GM12864 (cell line): Measurements from ENCODE around the gene GUCY1B1.

Experiments used
- DNase-seq: peaks from one replicate; pipeline ENCODE4 v3.0.0-alpha.2; 2011; ENCODE audit warnings: low read depth
- H3K4me3 ChIP-seq: 2 replicates; pipeline ENCODE4 v1.5.1; 2011; ENCODE audit warnings: mild to moderate bottlenecking, low read depth, low read length, control low read depth
- CTCF ChIP-seq: IDR thresholded peaks from 2 replicates; pipeline ENCODE4 v1.5.1; 2011; ENCODE audit warnings: low read depth, mild to moderate bottlenecking, moderate library complexity, low read length, control low read depth, inconsistent platforms; ENCODE audit errors: missing control alignments

Gene GUCY1B1

GRCh38 chr4:155781249-155781831 is 22.5 kb downstream of the GUCY1B1 start:
- DNase-seq: no peak
- no peak overlapping the region for H3K4me3 ChIP-seq
- TF ChIP-seq CTCF: no peak

- no peak for DNase-seq
Observed at GRCh38 chr4:155784637-155785036, 25.8 kb downstream of the GUCY1B1 start.

GRCh38 chr4:155785828-155786227 is 27.0 kb downstream of the GUCY1B1 start:
- no peak overlapping the region for H3K4me3 ChIP-seq
- no peak for DNase-seq
- TF ChIP-seq CTCF: no peak

More at GRCh38 chr4:155784637-155785036, 25.8 kb downstream of the GUCY1B1 start:
- no peak overlapping the region for H3K4me3 ChIP-seq
- no peak for TF ChIP-seq CTCF

GRCh38 chr4:155787113-155787710 is 28.4 kb downstream of the GUCY1B1 start:
- peak; percentile 19 for DNase-seq
- H3K4me3 ChIP-seq: no peak overlapping the region
- peak; percentile 86 for TF ChIP-seq CTCF

GRCh38 chr4:155789391-155789790 is 30.6 kb downstream of the GUCY1B1 start:
- no peak for TF ChIP-seq CTCF
- no peak overlapping the region for H3K4me3 ChIP-seq
- DNase-seq: no peak

- no peak for DNase-seq
- no peak overlapping the region for H3K4me3 ChIP-seq
- no peak for TF ChIP-seq CTCF
Observed at GRCh38 chr4:155789982-155790381, 31.2 kb downstream of the GUCY1B1 start.
